ENCODE data around the gene RNF227.

DNA sequence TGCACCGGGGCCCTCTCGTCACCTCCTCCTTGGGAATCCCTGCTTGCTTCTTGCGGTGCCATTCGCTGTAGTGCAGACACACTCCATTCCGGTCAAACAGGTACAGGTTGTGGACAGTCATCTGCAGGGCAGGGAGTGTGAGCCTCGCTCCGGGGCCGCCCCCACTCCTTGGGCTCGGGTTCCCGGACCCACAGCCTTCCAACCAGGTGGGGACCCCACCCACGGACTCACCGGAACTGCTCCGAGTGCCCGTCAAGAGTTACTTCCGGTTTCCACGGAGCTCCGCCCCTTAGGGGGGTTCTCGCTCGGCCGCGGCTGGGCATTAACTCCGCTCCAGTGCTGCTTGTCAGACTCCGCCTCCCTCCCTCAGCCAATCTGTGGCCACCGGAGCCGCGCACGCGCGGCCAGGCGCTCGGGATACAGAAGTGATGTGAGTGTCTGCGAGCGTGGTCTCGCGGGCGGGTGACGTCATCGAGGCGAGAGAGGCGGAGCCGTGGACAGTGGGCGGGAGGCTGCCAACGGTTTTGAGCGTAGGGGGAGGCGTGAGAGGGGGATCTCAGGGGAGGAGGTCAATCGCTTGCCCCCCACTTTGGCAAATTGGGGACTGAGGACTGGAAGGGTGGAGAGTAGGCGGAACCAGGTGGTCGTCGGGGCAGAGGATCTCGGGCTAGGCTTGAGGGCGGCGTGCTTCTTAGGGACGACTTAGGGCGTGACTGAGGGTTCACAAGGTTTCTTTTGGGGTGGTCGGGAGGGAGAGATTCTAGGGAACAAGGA, 15.8 kb upstream of the RNF227 start, which contains the start of the genes CNTROB and TRAPPC1:
- TF ChIP-seq POLR2AphosphoS5 (IDR thresholded peaks at IDR 0.05; ENCODE audit: low read depth, low read length) = peak; percentile 70
- TF ChIP-seq, protein P1, sequence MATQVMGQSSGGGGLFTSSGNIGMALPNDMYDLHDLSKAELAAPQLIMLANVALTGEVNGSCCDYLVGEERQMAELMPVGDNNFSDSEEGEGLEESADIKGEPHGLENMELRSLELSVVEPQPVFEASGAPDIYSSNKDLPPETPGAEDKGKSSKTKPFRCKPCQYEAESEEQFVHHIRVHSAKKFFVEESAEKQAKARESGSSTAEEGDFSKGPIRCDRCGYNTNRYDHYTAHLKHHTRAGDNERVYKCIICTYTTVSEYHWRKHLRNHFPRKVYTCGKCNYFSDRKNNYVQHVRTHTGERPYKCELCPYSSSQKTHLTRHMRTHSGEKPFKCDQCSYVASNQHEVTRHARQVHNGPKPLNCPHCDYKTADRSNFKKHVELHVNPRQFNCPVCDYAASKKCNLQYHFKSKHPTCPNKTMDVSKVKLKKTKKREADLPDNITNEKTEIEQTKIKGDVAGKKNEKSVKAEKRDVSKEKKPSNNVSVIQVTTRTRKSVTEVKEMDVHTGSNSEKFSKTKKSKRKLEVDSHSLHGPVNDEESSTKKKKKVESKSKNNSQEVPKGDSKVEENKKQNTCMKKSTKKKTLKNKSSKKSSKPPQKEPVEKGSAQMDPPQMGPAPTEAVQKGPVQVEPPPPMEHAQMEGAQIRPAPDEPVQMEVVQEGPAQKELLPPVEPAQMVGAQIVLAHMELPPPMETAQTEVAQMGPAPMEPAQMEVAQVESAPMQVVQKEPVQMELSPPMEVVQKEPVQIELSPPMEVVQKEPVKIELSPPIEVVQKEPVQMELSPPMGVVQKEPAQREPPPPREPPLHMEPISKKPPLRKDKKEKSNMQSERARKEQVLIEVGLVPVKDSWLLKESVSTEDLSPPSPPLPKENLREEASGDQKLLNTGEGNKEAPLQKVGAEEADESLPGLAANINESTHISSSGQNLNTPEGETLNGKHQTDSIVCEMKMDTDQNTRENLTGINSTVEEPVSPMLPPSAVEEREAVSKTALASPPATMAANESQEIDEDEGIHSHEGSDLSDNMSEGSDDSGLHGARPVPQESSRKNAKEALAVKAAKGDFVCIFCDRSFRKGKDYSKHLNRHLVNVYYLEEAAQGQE (IDR thresholded peaks at IDR 0.05; ENCODE audit: insufficient read depth in 1 of 2, low read depth in 2 of 2, low read length in 2 of 2) = 0 out of 4 replicates have a peak, but pooled peaks of 1 of the 2 experiments have one; percentile 19
- peak; percentile 30; the same call in 1 of the 2 replicates for TF ChIP-seq SIN3A (IDR thresholded peaks at IDR 0.05; ENCODE audit: borderline replicate concordance, insufficient read depth, low read length)
- TF ChIP-seq TAF1 (IDR thresholded peaks at IDR 0.05; ENCODE audit: borderline replicate concordance, insufficient read depth, low read length) = no peak
- TF ChIP-seq FOXP2 (optimal IDR thresholded peaks at IDR 0.05; ENCODE audit: borderline replicate concordance, extremely low read depth, extremely low read length, insufficient read depth) = peak; percentile 40
